HCT116 (cell line): Measurements from ENCODE around the gene TMEM164. TPM values are rescaled to one million over a fixed set of nuclear protein-coding genes. Genes with fewer than 3 reads are reported as not detected.

Experiments
- ATAC-seq: fragments of 200-7000 bp; cut with Tn5 transposase; 2 replicates; pipeline ENCODE4 v1.9.1; 2020; ENCODE audit warnings: mild to moderate bottlenecking, moderate library complexity
- BruUV-seq: library from RNA; stranded (reverse); fragments of 400-500 nt; replicated peaks from 2 replicates; lab custom pipeline; 2021; lab: Mats Ljungman, UMichigan
- CTCF ChIA-PET: fragments of 300-600 bp; sonication (Branson Sonifier 250); formaldehyde crosslinking; loops from one replicate; lab custom pipeline; 2021; ENCODE audit warnings: antibody characterized with exemption; lab: Charles Lee
- POLR2A ChIA-PET: fragments of 300-600, 350-600 bp; sonication (Branson Sonifier 250); formaldehyde crosslinking; loops from one replicate; lab custom pipeline; 2021; ENCODE audit warnings: antibody characterized with exemption; lab: Charles Lee
- RAD21 ChIA-PET, 2 experiments: fragments of 300-600 bp; sonication (Branson Sonifier 250); formaldehyde crosslinking; loops; one replicate each; lab custom pipeline; 2023; ENCODE audit warnings: low total read pairs in 2 of 2; ENCODE audit not compliant: uncharacterized antibody in 2 of 2, unreplicated experiment in 2 of 2, low non-redundant PET in 1 of 2; lab: Charles Lee
- DNase-seq: peaks from one replicate; pipeline ENCODE4 v3.0.0-alpha.2; 2010; ENCODE audit warnings: low read depth, low spot score
- H2AFZ ChIP-seq: fragments of 200-600 bp; shearing (Covaris generic), sonication (generic); 2 replicates; pipeline ENCODE4 v1.6.1; 2017; ENCODE audit warnings: low read depth, mixed run types, mixed read lengths, antibody characterized with exemption, low read length; ENCODE audit not compliant: poor library complexity, severe bottlenecking
- H3K27ac ChIP-seq: 2 replicates; pipeline ENCODE4 v1.5.1; 2012; ENCODE audit warnings: low read depth, low read length
- H3K27me3 ChIP-seq: fragments of 200-600 bp; sonication (generic); 2 replicates; pipeline ENCODE4 v1.6.1; 2016; ENCODE audit warnings: mixed run types, low read length, mixed read lengths; ENCODE audit not compliant: insufficient read depth
- H3K36me3 ChIP-seq, 2 experiments: fragments of 200-500 bp in 1 of 2; fragments of 200-600 bp in 1 of 2; sonication (Bioruptor generic) in 1 of 2; sonication (generic) in 1 of 2; 2 replicates each; pipeline versions ENCODE4 v1.5.1 to v1.6.1; 2014 to 2016; ENCODE audit warnings: low read length in 2 of 2, inconsistent platforms in 1 of 2, mixed read lengths in 1 of 2, mixed run types in 1 of 2; ENCODE audit not compliant: insufficient read depth in 2 of 2, control insufficient read depth in 1 of 2
- H3K4me1 ChIP-seq, 2 experiments: fragments of 200-600 bp in 1 of 2; sonication (generic) in 1 of 2; 2 replicates each; pipeline versions ENCODE4 v1.5.1 to v1.6.1; 2012 to 2017; ENCODE audit warnings: low read length in 2 of 2, inconsistent platforms in 1 of 2, mild to moderate bottlenecking in 1 of 2, mixed read lengths in 1 of 2, mixed run types in 1 of 2, moderate library complexity in 1 of 2; ENCODE audit not compliant: insufficient read depth in 2 of 2, control insufficient read depth in 1 of 2
- H3K4me2 ChIP-seq: fragments of 200-600 bp; sonication (generic); 2 replicates; pipeline ENCODE4 v1.6.1; 2017; ENCODE audit warnings: mixed run types, low read length, mixed read lengths
- H3K4me3 ChIP-seq, 2 experiments: fragments of 200-600 bp in 1 of 2; sonication (generic) in 1 of 2; replicated peaks in 1 of 2; 2 replicates each; pipeline ENCODE4 v1.5.1; 2011 to 2016; ENCODE audit warnings: low read length in 2 of 2, control low read depth in 1 of 2, low read depth in 1 of 2, mild to moderate bottlenecking in 1 of 2, mixed read lengths in 1 of 2, mixed run types in 1 of 2
- H3K79me2 ChIP-seq: fragments of 200-600 bp; sonication (generic); 2 replicates; pipeline ENCODE4 v1.6.1; 2017; ENCODE audit warnings: mild to moderate bottlenecking, mixed run types, low read length, moderate library complexity, mixed read lengths; ENCODE audit not compliant: insufficient read depth
- H3K9ac ChIP-seq: fragments of 200-600 bp; sonication (generic); 2 replicates; pipeline ENCODE4 v1.6.1; 2016; ENCODE audit warnings: low read length, mixed read lengths
- H3K9me2 ChIP-seq: fragments of 200-600 bp; sonication (generic), shearing (Covaris generic); 2 replicates; pipeline ENCODE4 v1.6.1; 2017; ENCODE audit warnings: mixed run types, mild to moderate bottlenecking, moderate library complexity; ENCODE audit not compliant: insufficient read depth
- H3K9me3 ChIP-seq, 2 experiments: fragments of 200-500 bp in 1 of 2; fragments of 200-600 bp in 1 of 2; sonication (Bioruptor generic) in 1 of 2; sonication (generic) in 1 of 2; 2 replicates each; pipeline ENCODE4 v1.6.1; 2014 to 2017; ENCODE audit warnings: low read length in 2 of 2, mixed read lengths in 2 of 2, inconsistent platforms in 1 of 2, low read depth in 1 of 2, mild to moderate bottlenecking in 1 of 2, mixed run types in 1 of 2, moderate library complexity in 1 of 2; ENCODE audit not compliant: control insufficient read depth in 1 of 2, insufficient read depth in 1 of 2
- H4K20me1 ChIP-seq: fragments of 200-600 bp; sonication (generic), shearing (Covaris generic); 2 replicates; pipeline ENCODE4 v1.6.1; 2017; ENCODE audit warnings: mixed run types, mild to moderate bottlenecking, moderate library complexity; ENCODE audit not compliant: insufficient read depth
- EGR1 ChIP-seq: IDR thresholded peaks from 2 replicates; pipeline ENCODE4 v1.6.1; 2012; ENCODE audit warnings: low read depth
- EZH2 ChIP-seq: fragments of 200-600 bp; sonication (generic); IDR thresholded peaks from 2 replicates; pipeline ENCODE4 v1.6.1; 2017; ENCODE audit warnings: antibody characterized with exemption, mixed run types
- FOSL1 ChIP-seq: IDR thresholded peaks from 2 replicates; pipeline ENCODE4 v1.6.1; 2012; ENCODE audit warnings: low read depth
- JUND ChIP-seq: IDR thresholded peaks from 2 replicates; pipeline ENCODE4 v1.6.1; 2012
- POLR2A ChIP-seq: IDR thresholded peaks from 2 replicates; pipeline ENCODE4 v1.7.0; 2011; ENCODE audit warnings: borderline replicate concordance; ENCODE audit not compliant: insufficient read depth, insufficient read length; ENCODE audit errors: extremely low read depth
- RAD21 ChIP-seq: IDR thresholded peaks from 2 replicates; pipeline ENCODE4 v1.6.1; 2012; ENCODE audit warnings: low read depth, mild to moderate bottlenecking
- SP1 ChIP-seq: IDR thresholded peaks from 2 replicates; pipeline ENCODE4 v1.6.1; 2012; ENCODE audit warnings: low read depth
- TCF7L2 ChIP-seq: IDR thresholded peaks from 2 replicates; pipeline ENCODE4 v1.7.0; 2011; ENCODE audit warnings: borderline replicate concordance, inconsistent platforms; ENCODE audit not compliant: insufficient read depth, insufficient read length; ENCODE audit errors: extremely low read depth
- YY1 ChIP-seq: IDR thresholded peaks from 2 replicates; pipeline ENCODE4 v1.6.1; 2011; ENCODE audit warnings: low read length, low read depth, moderate library complexity, mild to moderate bottlenecking; ENCODE audit not compliant: insufficient replicate concordance; ENCODE audit errors: extremely low read depth
- ZBTB33 ChIP-seq: IDR thresholded peaks from 2 replicates; pipeline ENCODE4 v1.6.1; 2011; ENCODE audit warnings: mild to moderate bottlenecking, low read length, moderate library complexity; ENCODE audit not compliant: insufficient replicate concordance; ENCODE audit errors: extremely low read depth
- intact Hi-C: fragments of 100-400 bp; cut with micrococcal nuclease; formaldehyde crosslinking; loops from 2 replicates; pipeline ENCODE4 v1.10.0; 2022
- total RNA-seq: library from RNA; stranded (reverse); gene quantifications from one replicate; pipeline ENCODE4 v1.2.1, GENCODE V29; 2021; ENCODE audit not compliant: unreplicated experiment

Gene TMEM164
- total RNA-seq, 1 experiment from 2014 or later, result 18.7 TPM

GRCh38 chrX:110180928-110181310 lies 178.0 kb downstream of the TMEM164 start:
- H3K9ac ChIP-seq, result peak overlapping the region; percentile 11; the same call in 1 of the 2 replicates
- peak overlapping the region; percentile 66 for H3K27ac ChIP-seq
- H3K4me2 ChIP-seq, result peak overlapping the region; percentile 62
- no peaks in the 10 kb centered on the region for H3K9me3 ChIP-seq
- H3K79me2 ChIP-seq, result no peaks in the 10 kb centered on the region
- H4K20me1 ChIP-seq, result no peaks in the 10 kb centered on the region
- no peaks in the 10 kb centered on the region for H3K9me2 ChIP-seq
- no peak overlapping the region for H2AFZ ChIP-seq
- H3K36me3 ChIP-seq, result no peaks in the 10 kb centered on the region
- ATAC-seq, result peak; percentile 78
- H3K4me1 ChIP-seq, result peaks cover 43 to 55% of the 10 kb centered on the region in 2 experiments
- TF ChIP-seq POLR2A, result no peak
- peak; percentile 56 for TF ChIP-seq TCF7L2
- TF ChIP-seq ZBTB33, result no peak
- TF ChIP-seq FOSL1, result peak; percentile 51
- TF ChIP-seq YY1, result no peak
- TF ChIP-seq JUND, result peak; percentile 43; the same call in 1 of the 2 replicates
- no peak for TF ChIP-seq EGR1
- no peak for TF ChIP-seq EZH2
- TF ChIP-seq SP1, result 0 out of 2 replicates have a peak, but pooled peaks have one; percentile 21
- no peak for TF ChIP-seq RAD21
- TF ChIP-seq, all 23 proteins: peak for 4
- RAD21 ChIA-PET, result interaction anchor here in 1 of 2 experiments (0.6 kb wide), 1 partner anchor 260 kb away, joined by 4 read pairs; no protein-coding TSS in a partner anchor
- DNase-seq, result peak; percentile 47
- no TSS peak for BruUV-seq
- CTCF ChIA-PET, result interaction anchor here (1.1 to 1.3 kb wide), 3 partner anchors 13 to 34 kb away, joined by 3 to 8 read pairs (median 4); no protein-coding TSS in a partner anchor
- POLR2A ChIA-PET, result no interaction called here
- intact Hi-C loops, result no loop called here
- Histone ChIP-seq H3K4me3 (peak overlapping the region in 1 of 2 experiments; percentile 20; a peak in 1 of 4 replicates), H3K27me3 (no peaks in the 10 kb centered on the region)
